ENCODE measurements around the gene FAM107B.

DNA sequence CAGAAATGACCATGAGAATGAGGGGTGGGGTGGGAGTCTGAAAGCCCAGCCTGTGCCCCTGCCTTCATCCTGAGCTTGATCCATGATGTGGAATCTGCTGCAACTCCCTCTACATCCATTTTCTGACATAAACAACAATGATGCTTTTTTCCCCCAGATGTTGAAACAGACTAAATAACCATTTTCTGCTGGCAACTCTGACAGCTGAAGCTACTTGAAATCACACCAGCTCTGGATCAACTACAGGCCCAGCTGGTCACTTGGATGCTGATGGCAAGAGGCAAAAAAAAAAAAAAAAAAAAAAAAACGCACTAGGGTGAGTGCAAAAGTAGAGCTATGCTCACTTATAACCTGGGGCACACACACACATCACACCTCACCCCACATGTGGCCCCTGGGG is 74.2 kb downstream of the FAM107B start:
- TF ChIP-seq CHD1 (IDR thresholded peaks at IDR 0.05; ENCODE audit: low read depth, low read length) (no peak), FOS (IDR thresholded peaks at IDR 0.05; ENCODE audit: low read depth, low read length) (no peak), RFX5 (IDR thresholded peaks at IDR 0.05; ENCODE audit: low read depth, low read length) (no peak), MAZ (IDR thresholded peaks at IDR 0.05; ENCODE audit: borderline replicate concordance, low read depth, low read length) (no peak), POLR2A (IDR thresholded peaks at IDR 0.05; ENCODE audit: low read depth, low read length) (no peak), RAD21 (IDR thresholded peaks at IDR 0.05; ENCODE audit: low read length) (no peak)
- TF ChIP-seq, protein P1, sequence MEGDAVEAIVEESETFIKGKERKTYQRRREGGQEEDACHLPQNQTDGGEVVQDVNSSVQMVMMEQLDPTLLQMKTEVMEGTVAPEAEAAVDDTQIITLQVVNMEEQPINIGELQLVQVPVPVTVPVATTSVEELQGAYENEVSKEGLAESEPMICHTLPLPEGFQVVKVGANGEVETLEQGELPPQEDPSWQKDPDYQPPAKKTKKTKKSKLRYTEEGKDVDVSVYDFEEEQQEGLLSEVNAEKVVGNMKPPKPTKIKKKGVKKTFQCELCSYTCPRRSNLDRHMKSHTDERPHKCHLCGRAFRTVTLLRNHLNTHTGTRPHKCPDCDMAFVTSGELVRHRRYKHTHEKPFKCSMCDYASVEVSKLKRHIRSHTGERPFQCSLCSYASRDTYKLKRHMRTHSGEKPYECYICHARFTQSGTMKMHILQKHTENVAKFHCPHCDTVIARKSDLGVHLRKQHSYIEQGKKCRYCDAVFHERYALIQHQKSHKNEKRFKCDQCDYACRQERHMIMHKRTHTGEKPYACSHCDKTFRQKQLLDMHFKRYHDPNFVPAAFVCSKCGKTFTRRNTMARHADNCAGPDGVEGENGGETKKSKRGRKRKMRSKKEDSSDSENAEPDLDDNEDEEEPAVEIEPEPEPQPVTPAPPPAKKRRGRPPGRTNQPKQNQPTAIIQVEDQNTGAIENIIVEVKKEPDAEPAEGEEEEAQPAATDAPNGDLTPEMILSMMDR (conservative IDR thresholded peaks at IDR 0.05; ENCODE audit: low read depth, low read length): no peak

All from IMR-90 (cell line).